ENCODE measurements around the gene GLB1L2. TPM values are rescaled to one million over a fixed set of nuclear protein-coding genes. Genes with fewer than 3 reads are reported as not detected.

GLB1L2 gene
- total and polyA plus RNA-seq, 7 experiments from 2014 or later: 0.26 to 2.4 (median 1.4) TPM

GRCh38 chr11:134416726-134417125 is 84.9 kb downstream of the GLB1L2 start:
- H3K4me3 ChIP-seq (ENCODE audit: low read length): no peak overlapping the region
- no peak for ATAC-seq
- intact Hi-C loops (cut with micrococcal nuclease): no loop called here

GRCh38 chr11:134417871-134418840 is 86.4 kb downstream of the GLB1L2 start:
- Mint-ChIP-seq H3K27ac (no peak overlapping the region), H3K27me3 (peaks cover 39 to 47% (median 40%) of the 10 kb centered on the region in 5 donors), H3K36me3 (no peaks in the 10 kb centered on the region), H3K4me3 (no peak overlapping the region), H3K9me3 (peaks cover 0 to 1% (median 0%) of the 10 kb centered on the region in 11 donors), H3K4me1 (peaks cover 3 to 7% (median 6%) of the 10 kb centered on the region in 7 donors)
- intact Hi-C loops (cut with micrococcal nuclease): no loop called here
- peaks cover 2 to 4% of the 10 kb centered on the region in 2 donors for H3K4me1 ChIP-seq (ENCODE audit: control insufficient read depth in 2 of 2, insufficient read depth in 2 of 2, low read length in 2 of 2)
- H3K36me3 ChIP-seq (ENCODE audit: control insufficient read depth in 2 of 3, insufficient read depth in 3 of 3, low read length in 3 of 3): no peaks in the 10 kb centered on the region
- no peak overlapping the region for H3K27ac ChIP-seq (ENCODE audit: low read depth, low read length)
- no peak overlapping the region for H3K4me3 ChIP-seq (ENCODE audit: low read length)
- DNase-seq (no peak), ATAC-seq (no peak)
- POLR2A ChIA-PET: no interaction called here
- CTCF ChIA-PET: no interaction called here
- H3K9me3 ChIP-seq (ENCODE audit: control insufficient read depth in 2 of 3, low read length in 3 of 3): no peaks in the 10 kb centered on the region
- H3K27me3 ChIP-seq (ENCODE audit: control insufficient read depth in 2 of 2, insufficient read depth in 2 of 2, low read length in 2 of 2): no peaks in the 10 kb centered on the region

More at GRCh38 chr11:134416726-134417125, 84.9 kb downstream of the GLB1L2 start:
- Mint-ChIP-seq H3K27me3 (peaks cover 37 to 47% (median 40%) of the 10 kb centered on the region in 5 donors), H3K4me1 (peaks cover 4 to 11% (median 6%) of the 10 kb centered on the region in 7 donors), H3K27ac (no peak overlapping the region), H3K36me3 (no peaks in the 10 kb centered on the region), H3K4me3 (no peak overlapping the region), H3K9me3 (peaks cover 0 to 1% (median 0%) of the 10 kb centered on the region in 11 donors)
- peaks cover 4 to 6% of the 10 kb centered on the region in 2 donors for H3K4me1 ChIP-seq (ENCODE audit: control insufficient read depth in 2 of 2, insufficient read depth in 2 of 2, low read length in 2 of 2)
- H3K27me3 ChIP-seq (ENCODE audit: control insufficient read depth in 2 of 2, insufficient read depth in 2 of 2, low read length in 2 of 2): no peaks in the 10 kb centered on the region
- no peak for DNase-seq
- no peak overlapping the region for H3K27ac ChIP-seq (ENCODE audit: low read depth, low read length)
- H3K9me3 ChIP-seq (ENCODE audit: control insufficient read depth in 2 of 3, low read length in 3 of 3): no peaks in the 10 kb centered on the region
- POLR2A ChIA-PET: no interaction called here
- no peaks in the 10 kb centered on the region for H3K36me3 ChIP-seq (ENCODE audit: control insufficient read depth in 2 of 3, insufficient read depth in 3 of 3, low read length in 3 of 3)
- CTCF ChIA-PET: no interaction called here

GRCh38 chr11:134423106-134423505 is 91.3 kb downstream of the GLB1L2 start:
- intact Hi-C loops (cut with micrococcal nuclease): no loop called here
- H3K4me1 Mint-ChIP-seq: no peaks in the 10 kb centered on the region

DNA sequence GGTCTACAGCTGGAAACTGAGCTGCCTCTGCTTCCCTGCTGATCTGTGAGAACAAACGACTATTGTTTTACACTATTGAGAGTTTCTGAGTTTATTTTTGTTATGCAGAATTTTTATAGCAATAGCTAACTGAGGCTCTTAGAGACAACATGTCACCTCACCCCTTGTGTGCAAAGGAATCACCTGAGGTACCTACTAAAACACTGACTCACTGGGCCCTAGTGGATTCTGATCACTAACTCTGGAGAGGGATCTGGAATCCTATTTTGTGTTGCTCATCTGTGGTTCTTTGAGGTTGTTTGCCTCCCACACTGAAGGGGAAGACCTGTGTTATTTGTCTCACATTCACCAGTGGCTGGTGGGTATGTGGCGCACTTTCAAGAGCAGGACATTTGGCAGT is 93.6 kb downstream of the GLB1L2 start:
- CTCF ChIA-PET: no interaction called here
- Histone ChIP-seq H3K4me1 (ENCODE audit: control insufficient read depth in 2 of 2, insufficient read depth in 2 of 2, low read length in 2 of 2) (no peaks in the 10 kb centered on the region), H3K27ac (ENCODE audit: low read depth, low read length) (no peak overlapping the region), H3K9me3 (ENCODE audit: control insufficient read depth in 2 of 3, low read length in 3 of 3) (no peaks in the 10 kb centered on the region), H3K27me3 (ENCODE audit: control insufficient read depth in 2 of 2, insufficient read depth in 2 of 2, low read length in 2 of 2) (no peaks in the 10 kb centered on the region), H3K4me3 (ENCODE audit: low read length) (no peak overlapping the region), H3K36me3 (ENCODE audit: control insufficient read depth in 2 of 3, insufficient read depth in 3 of 3, low read length in 3 of 3) (no peaks in the 10 kb centered on the region)
- Mint-ChIP-seq H3K36me3 (no peaks in the 10 kb centered on the region), H3K27me3 (peaks cover 4 to 19% (median 13%) of the 10 kb centered on the region in 5 donors), H3K9me3 (peaks cover 0 to 2% (median 0%) of the 10 kb centered on the region in 11 donors), H3K4me1 (no peaks in the 10 kb centered on the region), H3K27ac (no peak overlapping the region), H3K4me3 (no peak overlapping the region)
- POLR2A ChIA-PET: no interaction called here
- intact Hi-C loops (cut with micrococcal nuclease): no loop called here
- ATAC-seq: no peak
- DNase-seq: no peak

More at GRCh38 chr11:134423106-134423505, 91.3 kb downstream of the GLB1L2 start:
- ATAC-seq (no peak), DNase-seq (no peak)
- CTCF ChIA-PET: no interaction called here
- no peak overlapping the region for H3K27ac ChIP-seq (ENCODE audit: low read depth, low read length)
- no peaks in the 10 kb centered on the region for H3K4me1 ChIP-seq (ENCODE audit: control insufficient read depth in 2 of 2, insufficient read depth in 2 of 2, low read length in 2 of 2)
- H3K36me3 ChIP-seq (ENCODE audit: control insufficient read depth in 2 of 3, insufficient read depth in 3 of 3, low read length in 3 of 3): no peaks in the 10 kb centered on the region
- no peak overlapping the region for H3K27ac Mint-ChIP-seq
- H3K27me3 Mint-ChIP-seq: peaks cover 0 to 9% (median 7%) of the 10 kb centered on the region in 5 donors
- H3K36me3 Mint-ChIP-seq: no peaks in the 10 kb centered on the region
- no peaks in the 10 kb centered on the region for H3K9me3 ChIP-seq (ENCODE audit: control insufficient read depth in 2 of 3, low read length in 3 of 3)
- POLR2A ChIA-PET: no interaction called here
- H3K27me3 ChIP-seq (ENCODE audit: control insufficient read depth in 2 of 2, insufficient read depth in 2 of 2, low read length in 2 of 2): no peaks in the 10 kb centered on the region
- peaks cover 0 to 2% (median 0%) of the 10 kb centered on the region in 11 donors for H3K9me3 Mint-ChIP-seq
- no peak overlapping the region for H3K4me3 ChIP-seq (ENCODE audit: low read length)
- no peak overlapping the region for H3K4me3 Mint-ChIP-seq

Other genes starting within 250 kb of the GLB1L2 start
- 10 to 100 TPM; 31.5 to 90.9 (median 40.3) TPM for gene NCAPD3, start 108.0 kb upstream of the GLB1L2 start, total RNA-seq
- 10 to 100 TPM; 16.3 to 18.7 TPM for gene NCAPD3, start 108.0 kb upstream of the GLB1L2 start, polyA plus RNA-seq
- 10 to 100 TPM; 50.9 to 69.2 (median 61.8) TPM for gene VPS26B, start 107.3 kb upstream of the GLB1L2 start, total RNA-seq
- gene VPS26B, start 107.3 kb upstream of the GLB1L2 start, polyA plus RNA-seq: 10 to 100 TPM; 42.6 to 59.1 TPM
- 10 to 100 TPM; 34.4 to 67.7 (median 62.5) TPM for gene THYN1, start 78.6 kb upstream of the GLB1L2 start, total RNA-seq
- gene THYN1, start 78.6 kb upstream of the GLB1L2 start, polyA plus RNA-seq: 100 to 1,000 TPM; 153 to 166 TPM
- 10 to 100 TPM; 18.5 to 40.2 (median 26.1) TPM for gene ACAD8, start 78.4 kb upstream of the GLB1L2 start, total RNA-seq
- 10 to 100 TPM; 21.1 to 23.8 TPM for gene ACAD8, start 78.4 kb upstream of the GLB1L2 start, polyA plus RNA-seq
- 10 to 100 TPM in 1 of 5 experiments, 1 to 10 TPM in 4; 1.0 to 11.4 (median 2.5) TPM for gene GLB1L3, start 55.6 kb upstream of the GLB1L2 start, total RNA-seq
- gene GLB1L3, start 55.6 kb upstream of the GLB1L2 start, polyA plus RNA-seq: 1 to 10 TPM; 2.4 to 2.8 TPM
- 1 to 10 TPM in 1 of 5 experiments, under 1 TPM in 3, not detected in 1; 0.08 to 3.1 (median 0.60) TPM for gene B3GAT1, start 80.3 kb downstream of the GLB1L2 start, total RNA-seq
- gene B3GAT1, start 80.3 kb downstream of the GLB1L2 start, polyA plus RNA-seq: not detected

Measured in naive thymus-derived CD4-positive, alpha-beta T cell (primary cell).